Mucosa of rectum (tissue), 2 donors: Measurements from ENCODE around the gene LCP1.

Experiments
- H3K27ac ChIP-seq, 2 donors: one replicate each; pipeline ENCODE4 v1.7.0; 2013; ENCODE audit warnings: inconsistent platforms in 2 of 2, low read depth in 2 of 2, low read length in 2 of 2
- H3K27me3 ChIP-seq, 2 donors: one replicate each; pipeline ENCODE4 v1.7.0; 2013; ENCODE audit warnings: low read length in 2 of 2; ENCODE audit not compliant: control insufficient read depth in 2 of 2, insufficient read depth in 2 of 2
- H3K36me3 ChIP-seq, 2 donors: one replicate each; pipeline ENCODE4 v1.7.0; 2013; ENCODE audit warnings: low read length in 2 of 2; ENCODE audit not compliant: control insufficient read depth in 2 of 2, insufficient read depth in 2 of 2
- H3K4me1 ChIP-seq, 2 donors: one replicate each; pipeline ENCODE4 v1.7.0; 2013; ENCODE audit warnings: low read length in 2 of 2, mild to moderate bottlenecking in 1 of 2; ENCODE audit not compliant: control insufficient read depth in 2 of 2, insufficient read depth in 2 of 2
- H3K4me3 ChIP-seq, 2 donors: one replicate each; pipeline ENCODE4 v1.7.0; 2013; ENCODE audit warnings: low read length in 2 of 2
- H3K9ac ChIP-seq, 2 donors: one replicate each; pipeline ENCODE4 v1.7.0; 2013; ENCODE audit warnings: low read length in 2 of 2, low read depth in 1 of 2, mild to moderate bottlenecking in 1 of 2
- H3K9me3 ChIP-seq, 2 donors: one replicate each; pipeline ENCODE4 v1.7.0; 2013; ENCODE audit warnings: low read length in 2 of 2; ENCODE audit not compliant: control insufficient read depth in 2 of 2
- donor health status: healthy.
- donor health status: Normal muscosa, but diverticular disease.

LCP1 gene

GRCh38 chr13:46149272-46150133 is 32.5 kb downstream of the LCP1 start:
- H3K27me3 ChIP-seq, result no peaks in the 10 kb centered on the region

GRCh38 chr13:46146898-46147297 is 35.1 kb downstream of the LCP1 start:
- H3K9ac ChIP-seq, result no peak overlapping the region
- no peaks in the 10 kb centered on the region for H3K27me3 ChIP-seq
- H3K4me3 ChIP-seq, result no peak overlapping the region
- H3K36me3 ChIP-seq, result peaks cover 0 to 4% of the 10 kb centered on the region in 2 donors
- H3K9me3 ChIP-seq, result no peaks in the 10 kb centered on the region
- H3K4me1 ChIP-seq, result no peaks in the 10 kb centered on the region
- no peak overlapping the region for H3K27ac ChIP-seq

More at GRCh38 chr13:46149272-46150133, 32.5 kb downstream of the LCP1 start:
- peaks cover 0 to 4% of the 10 kb centered on the region in 2 donors for H3K36me3 ChIP-seq
- H3K27ac ChIP-seq, result no peak overlapping the region
- no peaks in the 10 kb centered on the region for H3K4me1 ChIP-seq
- H3K4me3 ChIP-seq, result no peak overlapping the region
- no peak overlapping the region for H3K9ac ChIP-seq
- no peaks in the 10 kb centered on the region for H3K9me3 ChIP-seq

- peaks cover 0 to 4% of the 10 kb centered on the region in 2 donors for H3K36me3 ChIP-seq
- no peak overlapping the region for H3K27ac ChIP-seq
- no peak overlapping the region for H3K4me3 ChIP-seq
- no peaks in the 10 kb centered on the region for H3K27me3 ChIP-seq
- H3K9ac ChIP-seq, result no peak overlapping the region
- no peaks in the 10 kb centered on the region for H3K9me3 ChIP-seq
- no peaks in the 10 kb centered on the region for H3K4me1 ChIP-seq
Measured at GRCh38 chr13:46145950-46146349, 36.0 kb downstream of the LCP1 start.

- Histone ChIP-seq H3K27me3 (no peaks in the 10 kb centered on the region), H3K9ac (no peak overlapping the region), H3K9me3 (no peaks in the 10 kb centered on the region), H3K4me3 (no peak overlapping the region), H3K27ac (no peak overlapping the region), H3K4me1 (no peaks in the 10 kb centered on the region), H3K36me3 (peaks cover 0 to under 1% of the 10 kb centered on the region in 2 donors)
Measured at GRCh38 chr13:46145135-46145534, 36.8 kb downstream of the LCP1 start.

- Histone ChIP-seq H3K36me3 (no peaks in the 10 kb centered on the region), H3K9me3 (no peaks in the 10 kb centered on the region), H3K9ac (no peak overlapping the region), H3K27me3 (no peaks in the 10 kb centered on the region), H3K27ac (no peak overlapping the region), H3K4me1 (no peaks in the 10 kb centered on the region), H3K4me3 (no peak overlapping the region)
Measured at GRCh38 chr13:46143184-46143701, 38.7 kb downstream of the LCP1 start.

GRCh38 chr13:46142776-46143175 is 39.2 kb downstream of the LCP1 start:
- no peak overlapping the region for H3K27ac ChIP-seq
- H3K36me3 ChIP-seq, result no peaks in the 10 kb centered on the region
- no peak overlapping the region for H3K4me3 ChIP-seq
- no peaks in the 10 kb centered on the region for H3K4me1 ChIP-seq
- H3K9ac ChIP-seq, result no peak overlapping the region
- H3K9me3 ChIP-seq, result no peaks in the 10 kb centered on the region
- H3K27me3 ChIP-seq, result no peaks in the 10 kb centered on the region

- Histone ChIP-seq H3K27ac (no peak overlapping the region), H3K27me3 (no peaks in the 10 kb centered on the region), H3K4me1 (no peaks in the 10 kb centered on the region), H3K36me3 (peaks cover 0 to 6% of the 10 kb centered on the region in 2 donors), H3K4me3 (no peak overlapping the region), H3K9me3 (no peaks in the 10 kb centered on the region), H3K9ac (no peak overlapping the region)
Measured at GRCh38 chr13:46140044-46140443, 41.9 kb downstream of the LCP1 start.

- Histone ChIP-seq H3K4me3 (no peak overlapping the region), H3K4me1 (no peaks in the 10 kb centered on the region), H3K27ac (no peak overlapping the region), H3K36me3 (peaks cover 0 to 7% of the 10 kb centered on the region in 2 donors), H3K9ac (no peak overlapping the region), H3K27me3 (no peaks in the 10 kb centered on the region), H3K9me3 (no peaks in the 10 kb centered on the region)
Measured at GRCh38 chr13:46137627-46138317, 44.2 kb downstream of the LCP1 start.

- Histone ChIP-seq H3K4me1 (no peaks in the 10 kb centered on the region), H3K9ac (no peak overlapping the region), H3K27ac (no peak overlapping the region), H3K4me3 (no peak overlapping the region), H3K36me3 (peaks cover 0 to 12% of the 10 kb centered on the region in 2 donors), H3K9me3 (no peaks in the 10 kb centered on the region), H3K27me3 (no peaks in the 10 kb centered on the region)
Measured at GRCh38 chr13:46136688-46137087, 45.3 kb downstream of the LCP1 start.

- H3K36me3 ChIP-seq, result peaks cover 0 to 15% of the 10 kb centered on the region in 2 donors
- no peaks in the 10 kb centered on the region for H3K27me3 ChIP-seq
- H3K4me1 ChIP-seq, result no peaks in the 10 kb centered on the region
- no peak overlapping the region for H3K9ac ChIP-seq
- no peak overlapping the region for H3K27ac ChIP-seq
- H3K9me3 ChIP-seq, result no peaks in the 10 kb centered on the region
- no peak overlapping the region for H3K4me3 ChIP-seq
Measured at GRCh38 chr13:46134961-46135522, 46.9 kb downstream of the LCP1 start.
